ENCODE results near the gene DHX15.

DHX15 gene

DNA sequence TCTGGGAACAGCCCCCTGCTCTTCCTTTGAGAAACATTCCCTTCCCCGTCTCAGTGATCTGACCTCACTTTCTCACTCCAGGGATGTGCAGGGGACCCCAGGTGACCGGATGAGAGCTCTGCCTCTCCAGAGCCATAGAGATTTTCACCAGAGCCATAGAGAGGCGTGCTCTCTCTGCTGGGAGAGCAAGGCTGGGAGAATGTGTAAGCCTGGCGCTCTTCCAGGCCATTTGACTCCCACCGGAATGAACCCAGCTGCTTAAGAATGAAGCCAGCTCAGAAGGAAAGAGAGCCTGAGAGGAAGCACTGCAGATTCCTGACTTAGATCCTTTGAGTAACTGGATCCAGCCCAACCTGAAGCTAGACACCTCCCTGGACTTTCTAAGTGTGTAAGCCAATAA is 106.4 kb downstream of the DHX15 start:
- no peak for DNase-seq
